HG03135 (cell line): ENCODE results near the gene HOXC12.

Experiments
- ATAC-seq: cut with Tn5 transposase; IDR thresholded peaks from one replicate; pipeline ENCODE4 v1.9.1; 2021; ENCODE audit warnings: mild to moderate bottlenecking, moderate library complexity; ENCODE audit not compliant: unreplicated experiment

Gene HOXC12

DNA sequence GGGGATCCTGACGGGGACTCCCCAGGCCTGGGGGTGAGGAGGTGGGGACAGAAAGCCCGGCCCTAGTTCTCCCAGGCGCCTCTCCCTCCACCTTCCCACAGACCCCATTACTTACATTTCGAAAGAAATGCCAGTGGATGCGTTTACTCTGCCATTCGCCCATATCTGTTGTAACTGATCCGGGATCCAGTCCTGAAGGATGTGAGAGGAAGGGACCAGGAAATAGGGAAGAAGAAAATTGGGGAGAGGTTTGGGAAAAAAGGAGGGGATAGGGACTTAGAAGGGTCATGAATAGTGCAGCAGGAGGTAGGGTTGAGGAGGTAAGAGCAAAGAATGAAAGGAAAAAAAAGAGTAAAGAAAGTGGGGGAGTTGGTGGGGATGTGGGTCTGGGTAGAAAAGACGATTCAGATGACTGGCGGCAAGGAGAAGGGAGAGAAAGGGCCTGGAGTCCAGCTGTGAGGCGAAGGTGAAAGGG lies 1.1 kb downstream of the HOXC12 start:
- no peak for ATAC-seq

DNA sequence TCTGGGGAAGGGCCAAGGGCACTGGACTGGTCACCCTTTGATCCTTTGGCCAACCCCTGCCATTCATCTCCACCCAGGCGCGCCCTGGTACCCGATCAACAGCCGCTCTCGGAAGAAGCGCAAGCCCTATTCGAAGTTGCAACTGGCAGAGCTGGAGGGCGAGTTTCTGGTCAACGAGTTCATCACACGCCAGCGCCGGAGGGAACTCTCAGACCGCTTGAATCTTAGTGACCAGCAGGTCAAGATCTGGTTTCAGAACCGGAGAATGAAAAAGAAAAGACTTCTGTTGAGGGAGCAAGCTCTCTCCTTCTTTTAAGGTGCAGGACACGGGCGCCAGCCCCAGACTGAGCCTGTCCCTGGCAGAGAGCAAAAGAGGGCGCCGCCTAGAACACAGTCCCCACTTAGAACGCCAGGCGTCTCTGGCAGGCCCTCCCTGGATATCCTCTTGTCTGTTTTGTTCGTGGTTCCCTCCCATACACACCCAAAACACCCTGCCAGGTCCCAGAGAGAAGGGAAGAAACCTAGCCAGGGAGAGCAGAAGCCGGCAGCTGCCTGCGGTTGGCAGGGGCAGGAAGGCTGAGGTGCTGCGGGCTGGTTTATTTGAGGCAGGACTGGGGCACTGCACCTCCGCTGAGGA lies 1.7 kb downstream of the HOXC12 start:
- ATAC-seq: no peak

DNA sequence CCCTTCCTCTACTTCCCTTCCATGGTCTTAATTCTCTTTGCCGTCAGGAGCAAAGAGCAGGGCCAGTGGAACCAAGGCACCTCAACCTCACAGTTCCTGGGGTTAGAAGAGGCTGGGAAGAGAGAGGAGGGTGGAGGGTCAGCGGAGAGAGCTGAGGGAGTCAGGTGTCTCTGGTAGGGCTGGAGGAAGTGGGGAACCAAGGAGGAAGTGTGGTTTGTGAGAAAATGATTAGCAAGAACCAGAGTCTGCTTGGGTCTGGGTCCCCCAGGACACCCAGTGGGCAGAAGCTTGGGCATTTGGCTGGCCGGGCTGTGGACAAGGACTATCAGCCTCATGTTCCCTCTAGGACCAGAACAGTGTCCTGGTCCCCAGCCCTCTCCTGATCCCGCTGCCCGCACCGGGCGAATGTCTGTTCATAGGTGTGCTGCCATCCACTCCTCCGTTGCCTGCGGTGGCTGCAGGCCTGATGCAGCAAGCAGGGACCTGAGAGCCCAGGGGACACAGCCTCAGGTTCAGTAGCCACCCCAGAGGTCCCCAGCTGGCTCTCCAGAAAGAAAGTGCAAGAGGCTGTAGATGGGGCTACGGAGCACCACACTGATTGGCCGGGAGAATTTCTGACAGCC lies 2.3 kb downstream of the HOXC12 start:
- no peak for ATAC-seq

DNA sequence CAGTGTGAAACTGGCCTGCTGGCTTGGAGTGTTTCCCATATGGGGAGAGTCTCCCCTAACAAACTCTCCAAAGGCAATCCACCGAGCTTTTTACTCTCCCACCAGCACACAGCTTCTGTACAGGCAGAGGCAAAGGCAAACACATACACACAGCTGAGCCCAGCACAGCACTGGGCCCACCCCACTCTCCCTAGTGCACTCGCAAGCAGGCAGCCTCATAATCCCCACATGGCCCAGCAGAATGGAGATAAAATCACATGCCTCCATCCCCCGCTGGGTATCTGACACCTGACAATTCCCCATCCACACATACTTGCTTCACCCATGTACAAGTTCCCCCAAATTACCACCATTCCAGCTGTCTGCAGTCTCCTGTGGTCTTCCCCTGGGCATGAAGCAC lies 3.4 kb downstream of the HOXC12 start:
- no peak for ATAC-seq

DNA sequence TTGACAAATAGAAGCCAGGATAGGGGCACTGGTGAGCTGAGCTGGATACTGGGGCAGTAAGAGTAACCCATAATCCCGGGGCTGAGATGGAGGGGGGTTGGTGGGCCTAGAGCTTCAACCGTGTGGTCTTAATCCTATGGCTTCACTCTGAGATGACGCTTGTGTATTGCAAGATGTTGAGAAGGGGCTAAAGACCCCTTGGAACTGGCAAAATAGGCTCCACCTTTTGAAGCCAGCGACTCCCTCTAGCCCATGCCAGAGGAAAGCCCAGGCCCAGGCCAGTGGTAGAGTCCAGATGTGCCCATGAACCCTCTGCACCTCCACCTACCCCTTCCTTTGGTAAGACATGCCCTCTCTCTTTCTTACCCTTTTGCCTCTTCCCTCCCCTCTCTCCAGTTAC lies 4.6 kb downstream of the HOXC12 start:
- ATAC-seq: no peak

DNA sequence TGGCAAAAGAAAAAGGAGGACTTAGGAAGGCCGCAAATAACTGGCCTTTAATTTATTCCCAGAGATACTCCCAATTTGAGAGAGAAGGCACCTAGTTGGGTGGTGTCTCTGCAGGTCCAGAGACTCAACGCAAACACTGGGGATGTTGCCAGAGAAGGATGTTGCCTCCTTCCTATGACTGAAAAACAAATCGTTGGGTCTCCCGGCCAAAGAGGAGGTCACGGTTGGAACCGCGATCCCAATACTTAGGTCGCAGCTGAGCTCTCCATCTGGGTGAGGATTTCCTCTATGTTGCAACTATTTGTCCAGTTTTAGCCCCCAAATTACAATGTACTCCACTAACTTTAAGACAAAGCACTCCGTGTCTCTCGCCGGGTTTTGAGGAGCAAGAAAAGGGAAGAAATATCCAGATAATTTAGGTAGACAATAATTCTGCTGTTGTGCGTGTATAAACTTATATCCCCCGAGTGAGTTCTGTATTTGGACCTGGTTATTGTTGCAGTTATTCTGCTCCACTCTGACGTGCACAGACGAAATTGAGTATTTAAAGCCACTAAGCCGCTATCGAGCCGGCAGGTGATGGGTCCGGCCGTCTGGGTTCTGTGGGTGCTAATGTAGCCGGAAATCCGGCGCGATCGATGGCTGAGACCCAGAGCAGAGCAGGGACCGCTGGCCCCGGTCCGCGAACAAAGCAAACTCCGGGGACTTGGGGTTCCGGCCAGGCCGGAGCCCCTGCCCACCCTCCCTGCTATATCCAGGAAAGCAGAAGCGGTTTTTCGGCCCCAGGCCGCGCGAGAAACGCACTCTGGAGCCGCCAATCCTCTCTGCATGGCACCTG lies 5.7 kb downstream of the HOXC12 start:
- no peak for ATAC-seq

DNA sequence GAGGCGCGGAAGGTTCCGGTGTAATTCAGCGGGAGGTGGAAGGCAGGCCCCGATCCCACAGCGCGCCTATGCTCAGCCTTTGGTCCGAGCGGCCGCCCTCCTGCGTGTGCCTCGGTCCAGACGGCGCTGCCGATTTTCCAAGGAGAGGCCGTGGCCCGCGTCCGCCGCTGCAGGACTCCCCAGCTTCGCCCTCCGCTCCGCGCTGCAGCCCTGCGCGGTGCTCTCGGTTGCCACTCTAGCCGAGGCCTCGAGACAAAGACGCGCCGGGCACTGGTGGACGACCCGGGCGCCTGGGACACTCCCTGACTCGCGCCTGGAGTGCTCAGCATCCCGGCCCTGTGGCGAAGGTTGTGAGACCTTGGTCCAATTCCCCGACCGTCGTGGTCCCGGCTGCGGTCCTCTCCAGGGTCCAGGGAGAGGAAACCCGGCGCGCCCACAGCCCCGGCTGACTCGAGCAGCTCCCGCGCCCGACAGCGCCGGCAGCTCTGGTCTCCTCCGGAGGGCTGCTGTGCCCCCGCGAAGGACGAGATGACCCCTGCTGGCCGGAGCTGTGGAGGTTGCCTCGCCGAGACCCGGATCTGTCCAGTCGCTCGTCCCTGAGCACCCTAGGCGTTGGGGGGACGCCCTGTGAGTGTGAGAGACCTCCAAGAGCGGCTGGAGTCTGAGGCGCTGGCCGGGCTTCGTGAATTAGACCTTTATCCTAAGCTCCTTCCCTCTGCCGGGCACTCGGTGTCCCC lies 6.5 kb downstream of the HOXC12 start:
- no peak for ATAC-seq

DNA sequence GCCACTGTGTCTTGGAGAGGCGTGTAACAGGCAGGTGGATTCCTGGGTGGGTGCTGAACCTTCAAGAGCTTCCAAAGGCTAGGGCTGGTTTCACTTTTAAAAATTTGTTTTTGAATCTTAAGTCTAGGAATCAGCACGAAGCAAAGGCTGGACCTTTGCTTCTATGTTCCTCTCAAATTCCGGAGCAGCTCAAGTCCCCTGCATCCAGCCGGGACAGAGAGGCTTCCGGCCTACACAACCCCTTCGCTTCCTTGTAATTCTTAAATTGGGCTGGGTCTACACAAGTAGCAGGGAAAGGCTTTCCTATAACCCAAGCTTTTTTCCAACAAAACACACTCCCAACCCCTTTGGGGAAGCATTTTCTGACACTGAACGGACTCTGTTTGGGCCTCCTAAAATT lies 8.3 kb downstream of the HOXC12 start:
- no peak for ATAC-seq

DNA sequence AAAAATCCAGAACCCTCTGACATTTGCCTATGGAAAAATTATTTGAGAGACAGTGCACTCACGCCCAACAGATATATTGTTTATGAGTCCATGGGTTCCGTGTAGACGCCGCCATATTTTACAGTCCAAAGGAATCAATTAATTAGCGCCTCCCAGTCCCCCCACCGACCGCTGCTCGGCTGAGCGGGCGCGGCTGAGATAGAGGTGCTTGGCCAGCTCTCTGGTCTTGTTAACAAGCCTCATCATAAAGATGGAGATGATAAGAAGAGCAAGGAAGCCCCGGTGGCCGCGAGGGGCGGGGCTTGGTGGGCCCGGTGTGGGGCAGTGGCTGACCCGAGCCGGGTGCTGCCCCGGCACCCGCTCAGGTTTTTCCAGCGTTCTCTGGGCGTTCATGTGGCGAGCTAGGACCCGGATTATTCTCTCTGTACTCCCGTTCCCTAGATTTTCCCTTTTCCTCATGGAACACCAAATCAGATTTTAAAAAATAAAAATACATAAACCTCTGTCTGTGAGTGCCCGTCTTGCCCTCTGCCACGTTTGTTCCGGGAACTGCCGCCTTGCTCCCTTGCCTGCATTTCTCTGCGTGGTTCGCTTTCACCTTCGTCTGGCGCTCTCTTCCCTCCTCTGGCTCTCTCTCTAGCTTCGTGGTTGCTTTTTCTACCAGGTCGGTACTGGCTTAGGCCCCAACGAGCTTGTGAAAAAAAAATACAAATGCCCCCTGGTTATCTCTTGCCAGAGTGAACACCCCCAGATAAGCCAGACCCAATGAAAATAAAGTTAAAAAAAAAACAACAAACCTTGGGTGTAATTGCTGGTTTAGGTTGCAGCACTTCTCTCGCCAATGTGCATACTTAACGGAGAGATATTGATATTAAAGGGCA lies 9.0 kb downstream of the HOXC12 start:
- no peak for ATAC-seq

DNA sequence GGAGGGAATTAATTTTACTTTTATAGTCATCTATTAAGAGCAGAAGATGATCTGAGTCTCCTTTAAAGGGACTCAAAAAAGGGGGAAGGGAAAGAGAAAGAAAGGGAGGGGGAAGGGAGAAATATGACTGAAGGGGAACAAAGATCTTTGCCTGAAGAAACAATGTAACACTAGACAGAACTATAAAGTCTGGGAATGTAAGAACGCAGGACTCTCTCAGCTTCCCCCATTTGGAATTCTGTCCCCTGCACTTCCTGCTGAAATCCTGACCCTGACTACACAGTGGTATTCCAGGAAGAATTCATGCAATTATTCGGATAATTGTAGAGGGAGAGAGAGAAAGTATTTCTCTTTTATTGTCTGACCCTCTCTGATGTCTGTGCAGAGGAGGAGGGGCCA lies 9.6 kb downstream of the HOXC12 start:
- ATAC-seq: no peak

DNA sequence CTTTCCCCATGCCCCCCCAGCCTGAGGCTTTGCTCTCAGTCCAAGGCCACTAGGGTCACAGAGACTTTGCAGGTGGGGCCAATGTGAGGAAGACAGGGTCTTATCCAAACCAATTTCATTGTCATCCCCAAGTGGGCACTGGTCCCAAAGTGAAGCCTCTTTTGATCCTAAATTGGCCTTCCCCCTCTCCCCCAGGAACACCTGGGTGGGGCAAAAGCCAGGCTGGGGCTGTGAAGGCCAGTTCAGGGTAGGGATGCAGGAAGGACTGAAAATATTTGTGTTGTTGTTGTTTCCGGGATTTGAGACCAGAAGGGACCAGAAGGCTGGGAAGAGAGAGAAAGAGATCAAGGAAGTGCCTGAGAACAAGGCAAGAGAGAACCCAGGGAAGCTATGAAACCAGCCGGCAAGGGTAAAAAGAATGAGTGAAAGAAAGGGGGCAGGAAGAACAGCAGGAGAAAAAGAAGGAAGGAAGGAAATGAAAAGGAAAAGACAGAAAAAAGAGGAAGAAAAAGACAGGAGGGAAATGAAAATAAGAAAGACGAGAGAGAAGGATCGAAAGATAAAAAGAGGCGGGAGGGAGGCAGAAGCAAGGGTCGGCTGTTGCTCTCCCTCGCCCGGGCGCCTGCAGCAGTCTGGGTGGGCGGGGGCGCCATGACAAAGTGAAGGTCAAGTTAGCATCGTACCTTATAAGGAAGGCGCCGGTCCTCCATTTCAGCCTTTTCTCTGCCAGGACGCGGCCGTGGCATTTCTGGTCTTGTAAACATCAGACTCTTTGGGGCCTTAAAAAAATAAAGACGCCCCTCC lies 10.8 kb downstream of the HOXC12 start:
- ATAC-seq: no peak

DNA sequence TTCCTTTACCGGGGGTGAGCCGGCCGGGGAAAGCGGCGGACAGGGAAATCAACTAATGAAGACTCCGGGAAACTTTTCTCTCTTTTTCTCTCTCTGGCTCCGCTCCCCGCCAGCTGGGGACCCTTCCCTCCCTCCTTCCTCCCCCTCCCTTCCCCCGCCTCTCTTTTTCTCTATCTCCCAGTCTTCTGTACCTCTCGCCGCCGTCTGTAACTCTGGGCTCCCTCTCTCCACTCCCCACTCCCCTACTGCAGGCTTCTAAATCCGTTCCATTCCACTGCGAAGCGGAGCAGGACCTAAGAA lies 11.3 kb downstream of the HOXC12 start:
- ATAC-seq: no peak

DNA sequence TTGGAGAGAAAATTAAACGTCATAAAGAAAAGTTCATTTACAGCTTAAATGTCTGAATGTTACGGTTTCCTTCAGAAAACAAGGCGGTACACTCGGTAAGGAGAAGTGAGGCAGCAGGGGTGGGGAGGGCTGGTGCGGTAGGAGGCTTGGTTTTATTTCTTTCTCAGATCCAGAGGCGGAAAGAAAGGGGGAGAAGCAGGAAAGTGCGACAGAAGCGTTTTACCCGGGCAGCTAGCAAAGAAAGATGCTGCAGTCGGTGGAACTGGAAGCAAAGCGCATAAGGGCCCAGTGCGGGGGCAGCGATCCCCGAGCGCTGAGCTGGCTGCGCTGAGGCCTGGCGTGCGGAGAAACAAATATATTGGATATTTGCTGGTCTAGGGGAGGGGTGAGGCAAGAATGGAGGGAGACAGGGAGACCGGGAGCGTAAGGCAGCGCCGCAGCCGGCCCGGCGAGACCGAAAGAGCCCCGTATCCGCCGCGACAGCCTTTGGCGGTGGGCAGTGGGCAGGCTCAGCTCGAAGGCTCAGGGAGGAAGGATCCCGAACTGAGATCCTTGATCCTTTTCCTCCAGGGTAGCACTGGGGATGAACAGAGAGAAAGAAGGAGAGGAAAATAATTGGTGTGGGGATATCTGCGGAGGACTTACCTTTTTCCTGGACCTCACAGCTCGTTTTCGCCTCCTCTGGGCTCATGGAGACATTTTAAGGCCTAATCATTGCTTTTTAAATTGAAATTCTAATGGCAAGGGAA lies 11.9 kb downstream of the HOXC12 start:
- no peak for ATAC-seq

DNA sequence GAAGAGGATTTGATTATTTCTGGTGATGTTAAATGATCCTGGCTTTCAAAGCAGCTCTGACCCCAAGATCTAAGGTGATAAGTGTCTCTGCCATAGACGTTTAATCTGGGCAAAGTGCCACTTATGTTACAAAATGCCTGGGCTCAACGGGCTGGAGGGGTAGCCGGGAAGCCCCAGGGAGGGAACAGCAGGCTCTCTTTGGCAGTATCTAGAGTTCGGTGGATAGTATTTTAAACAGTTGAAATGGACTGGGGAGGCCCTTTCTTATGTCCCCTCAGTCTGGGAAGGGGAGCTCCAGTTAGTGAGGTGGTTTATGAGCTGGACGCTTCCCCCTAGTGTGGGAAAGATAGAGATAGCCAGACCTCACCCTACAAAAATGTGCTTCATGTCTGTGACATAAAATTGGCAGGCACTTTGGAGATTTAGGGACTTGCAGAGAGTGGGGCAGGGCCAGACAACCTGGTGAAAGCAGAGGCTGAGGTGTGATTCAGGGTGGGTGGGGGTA lies 12.8 kb downstream of the HOXC12 start:
- ATAC-seq: no peak

DNA sequence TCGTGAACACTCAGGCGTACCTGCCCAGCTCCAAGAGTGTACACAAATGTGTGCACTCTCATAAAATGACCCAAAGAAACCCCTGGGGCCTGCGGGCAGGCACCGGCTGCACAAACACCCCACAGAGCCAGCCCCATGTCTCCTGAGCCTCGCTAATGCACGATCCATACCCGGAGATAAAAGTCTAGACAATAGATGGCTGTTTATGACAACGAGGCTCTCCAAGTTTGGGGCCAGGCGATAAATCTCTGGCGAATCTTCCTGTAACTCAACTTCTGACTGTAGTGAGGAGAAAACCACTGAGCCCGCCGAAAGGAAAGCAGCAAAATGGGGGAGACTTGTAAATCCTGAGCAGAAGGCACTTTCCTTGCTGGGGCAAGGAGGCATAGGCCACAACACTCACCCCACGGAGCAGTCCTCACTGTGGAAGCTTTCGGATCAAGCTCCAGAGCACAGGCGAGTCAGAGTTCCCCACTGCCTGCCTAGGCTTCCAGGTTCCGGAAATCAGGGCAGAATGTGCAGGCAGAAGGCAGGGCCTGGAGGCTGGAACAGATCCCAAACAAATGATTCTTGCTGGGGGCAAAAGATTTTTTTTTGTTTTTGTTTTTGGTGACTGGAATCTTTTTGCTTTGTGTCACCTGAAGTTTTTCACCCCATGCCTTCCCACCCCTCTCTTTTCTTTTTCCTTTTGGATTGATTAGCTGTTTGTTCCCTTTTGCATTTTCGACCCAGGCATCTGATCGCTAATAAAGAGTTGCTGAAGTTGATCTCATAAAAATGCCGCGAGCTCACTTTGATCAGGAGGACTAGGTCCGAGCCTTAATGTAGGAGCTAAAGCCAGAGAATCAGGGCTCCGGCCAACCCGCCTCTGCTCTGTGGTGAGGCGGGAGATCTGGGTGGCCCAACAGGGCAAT lies 13.8 kb downstream of the HOXC12 start:
- ATAC-seq: no peak

DNA sequence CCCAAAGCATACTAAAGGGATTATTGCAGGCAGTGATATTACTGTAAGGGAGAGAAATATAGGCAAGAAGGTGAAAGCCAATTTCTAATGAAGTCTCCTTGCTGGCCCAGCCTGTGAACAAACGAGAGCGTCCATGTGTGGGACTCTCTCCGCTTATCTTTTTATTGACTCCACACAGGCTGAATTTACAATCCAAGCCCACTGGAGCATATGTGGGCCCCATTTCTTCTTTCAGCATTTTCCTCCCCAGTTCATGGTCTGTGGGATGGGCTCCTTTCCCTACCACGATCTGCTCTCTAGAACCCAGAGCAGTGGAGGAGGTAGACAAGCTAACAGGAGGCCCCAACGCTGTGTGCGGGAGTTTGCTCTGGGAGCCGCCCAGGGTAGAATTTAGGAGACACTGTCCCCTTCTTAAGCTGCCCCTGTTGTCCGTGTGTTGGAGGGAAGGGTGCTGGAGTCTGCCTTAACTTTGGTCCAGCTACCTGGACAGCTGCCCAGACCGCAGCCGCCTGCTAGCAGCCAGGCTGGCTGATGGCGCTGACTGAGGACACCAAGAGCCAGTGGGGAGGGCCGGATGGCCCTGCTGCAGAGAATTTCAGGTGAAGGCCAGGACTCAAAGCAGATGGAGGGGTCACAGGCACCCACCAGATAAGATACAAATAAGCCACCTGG lies 15.0 kb downstream of the HOXC12 start:
- ATAC-seq: no peak

DNA sequence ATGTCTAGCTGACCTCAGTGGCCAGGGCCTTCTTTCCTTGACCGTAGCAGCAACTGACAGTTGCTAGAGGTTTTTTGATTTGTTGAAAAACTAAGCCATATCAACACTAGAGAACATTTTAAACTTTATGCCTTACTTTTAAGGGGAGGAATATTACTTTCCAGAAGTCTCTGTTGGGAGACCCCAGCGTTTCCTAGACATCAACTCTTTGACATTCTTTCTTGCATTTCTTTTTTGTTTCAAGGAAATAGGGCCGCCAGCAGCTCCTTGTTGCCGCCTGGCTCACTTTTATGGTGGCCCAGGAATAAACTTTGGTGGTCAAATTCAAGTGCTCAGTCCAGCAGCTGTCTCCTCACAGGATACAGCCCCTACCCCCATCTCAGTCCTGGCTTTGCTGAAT lies 15.7 kb downstream of the HOXC12 start:
- no peak for ATAC-seq
